Measurements from ENCODE around the gene SKI.

- TF ChIP-seq CTCF (IDR thresholded peaks at IDR 0.05 in 2 of 3, conservative IDR thresholded peaks at IDR 0.05 in 1 of 3; ENCODE audit: control insufficient read depth in 2 of 3, extremely low read depth in 1 of 3, insufficient read depth in 1 of 3, low read depth in 3 of 3, low read length in 3 of 3), result no peak
- TF ChIP-seq ETV6 (conservative IDR thresholded peaks at IDR 0.05 in 1 of 2, IDR thresholded peaks at IDR 0.05 in 1 of 2; ENCODE audit: borderline replicate concordance in 1 of 2, low read depth in 1 of 2), result no peak
- no peak for TF ChIP-seq TCF12 (IDR thresholded peaks at IDR 0.05; ENCODE audit: low read depth, low read length)
- no peak for TF ChIP-seq CEBPB (IDR thresholded peaks at IDR 0.05; ENCODE audit: borderline replicate concordance in 1 of 2, low read depth in 2 of 2, low read length in 2 of 2)
- TF ChIP-seq PAX5 (IDR thresholded peaks at IDR 0.05; ENCODE audit: borderline replicate concordance, low read depth, low read length), result no peak
- no peak for TF ChIP-seq EZH2 (IDR thresholded peaks at IDR 0.05; ENCODE audit: borderline replicate concordance, control insufficient read depth, low read depth, low read length)
- TF ChIP-seq SIX5 (IDR thresholded peaks at IDR 0.05; ENCODE audit: low read depth, low read length, severe bottlenecking), result no peak
- TF ChIP-seq NFYB (IDR thresholded peaks at IDR 0.05; ENCODE audit: insufficient read depth, low read depth, low read length), result no peak
- no peak for TF ChIP-seq GABPA (IDR thresholded peaks at IDR 0.05; ENCODE audit: low read depth)
- TF ChIP-seq POLR2A (IDR thresholded peaks at IDR 0.05; ENCODE audit: low read depth, low read length), result no peak
These were observed 49.2 kb upstream of the SKI start for GRCh38 chr1:2178875-2179274.
